AG08396 (cell line): ENCODE measurements around the gene ARHGAP26.
A peak's percentile ranks its signal among the peaks of the same experiment; 100 is the strongest.

Experiments
- DNase-seq: peaks from one replicate; pipeline ENCODE4 v3.0.0; 2012; ENCODE audit warnings: low spot score, mixed read lengths

The ARHGAP26 gene

DNA sequence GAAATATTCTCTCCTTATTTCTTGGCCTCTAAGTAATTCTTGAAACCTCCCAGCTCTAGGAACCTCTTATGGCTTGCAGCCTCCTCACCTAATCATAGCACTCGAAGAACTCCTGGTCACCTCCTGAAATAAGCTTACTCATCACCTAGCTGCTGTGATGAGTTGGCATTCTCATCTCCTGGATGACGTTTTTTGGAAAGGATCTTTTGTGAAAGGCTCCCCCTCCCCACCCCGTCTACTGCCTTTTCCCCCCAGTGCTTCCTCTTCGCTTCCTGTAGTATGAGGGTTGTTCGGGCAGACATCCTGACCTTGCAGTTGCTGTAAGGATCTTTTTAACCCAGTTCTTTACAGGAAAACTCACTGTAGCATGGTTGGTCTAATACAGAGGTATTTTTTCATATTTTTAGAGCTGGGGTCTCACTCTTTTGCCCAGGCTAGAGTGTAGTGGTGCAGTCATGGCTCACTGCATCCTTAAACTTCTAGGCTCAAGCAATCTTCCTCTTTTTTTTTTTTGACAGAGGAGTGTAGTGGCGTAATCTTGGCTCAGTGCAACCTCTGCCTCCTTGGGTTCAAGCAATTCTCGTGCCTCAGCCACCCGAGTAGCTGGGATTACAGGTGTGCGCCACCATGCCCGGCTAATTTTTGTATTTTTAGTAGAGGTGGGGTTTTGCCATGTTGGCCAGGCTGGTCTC, 41.8 kb downstream of the ARHGAP26 start:
- DNase-seq = no peak

DNA sequence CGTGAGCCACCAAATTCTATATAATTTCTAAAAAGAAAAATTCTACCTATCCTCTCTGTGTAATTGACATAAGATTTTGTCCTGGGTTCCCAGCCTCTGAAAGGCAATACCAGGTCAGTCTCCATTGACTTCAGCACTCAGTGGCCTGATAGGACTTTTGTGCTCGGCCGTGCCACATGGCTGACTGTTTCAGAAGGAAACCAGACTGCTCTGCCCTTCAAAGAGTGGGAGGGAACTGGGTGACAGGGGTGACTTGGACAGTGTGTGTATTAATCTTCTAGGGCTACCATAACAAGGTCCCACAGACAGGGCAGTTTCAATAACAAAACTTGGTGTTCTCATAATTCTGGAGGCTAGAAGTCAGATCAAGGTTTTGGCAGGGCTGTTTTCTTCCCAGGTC, 43.0 kb downstream of the ARHGAP26 start:
- no peak for DNase-seq

DNA sequence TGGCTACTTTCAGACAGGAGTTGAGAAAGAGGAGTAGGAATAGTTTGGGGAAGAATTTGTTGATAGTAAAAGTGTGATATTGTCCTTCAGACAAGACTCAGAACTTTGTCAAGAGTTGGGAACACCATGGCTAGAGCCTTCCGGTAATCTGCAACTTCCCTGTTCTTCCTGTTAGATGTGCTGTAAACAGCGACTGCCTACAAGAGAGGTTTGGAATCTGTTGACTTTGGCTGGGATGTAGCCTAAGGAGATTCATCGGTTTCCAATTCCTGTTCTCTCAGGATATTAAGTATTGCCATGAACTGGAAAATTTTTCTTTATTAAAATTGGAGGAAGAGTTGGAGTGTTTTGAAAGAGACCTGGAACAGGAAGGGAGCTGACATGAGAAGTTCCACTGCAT, 43.9 kb downstream of the ARHGAP26 start:
- no peak for DNase-seq

DNA sequence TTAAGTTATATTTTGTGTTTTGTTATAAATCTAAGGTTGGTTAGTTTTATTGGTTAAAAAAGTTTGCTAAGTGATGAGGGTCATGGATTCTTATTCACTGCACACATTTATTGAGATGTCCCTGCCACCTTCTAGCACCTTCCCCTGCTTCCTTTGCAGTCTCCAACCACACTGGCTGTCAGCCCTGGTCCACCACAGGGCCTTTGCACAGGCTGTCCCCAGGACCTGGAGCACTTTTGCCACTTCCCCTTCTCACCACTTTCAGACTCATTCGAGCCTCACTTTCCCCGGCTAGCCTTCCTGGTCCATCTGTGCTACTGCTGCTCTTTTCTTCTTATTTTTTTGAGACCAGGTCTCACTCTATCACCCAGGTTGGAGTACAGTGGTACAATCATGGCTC, 45.3 kb downstream of the ARHGAP26 start:
- no peak for DNase-seq

DNA sequence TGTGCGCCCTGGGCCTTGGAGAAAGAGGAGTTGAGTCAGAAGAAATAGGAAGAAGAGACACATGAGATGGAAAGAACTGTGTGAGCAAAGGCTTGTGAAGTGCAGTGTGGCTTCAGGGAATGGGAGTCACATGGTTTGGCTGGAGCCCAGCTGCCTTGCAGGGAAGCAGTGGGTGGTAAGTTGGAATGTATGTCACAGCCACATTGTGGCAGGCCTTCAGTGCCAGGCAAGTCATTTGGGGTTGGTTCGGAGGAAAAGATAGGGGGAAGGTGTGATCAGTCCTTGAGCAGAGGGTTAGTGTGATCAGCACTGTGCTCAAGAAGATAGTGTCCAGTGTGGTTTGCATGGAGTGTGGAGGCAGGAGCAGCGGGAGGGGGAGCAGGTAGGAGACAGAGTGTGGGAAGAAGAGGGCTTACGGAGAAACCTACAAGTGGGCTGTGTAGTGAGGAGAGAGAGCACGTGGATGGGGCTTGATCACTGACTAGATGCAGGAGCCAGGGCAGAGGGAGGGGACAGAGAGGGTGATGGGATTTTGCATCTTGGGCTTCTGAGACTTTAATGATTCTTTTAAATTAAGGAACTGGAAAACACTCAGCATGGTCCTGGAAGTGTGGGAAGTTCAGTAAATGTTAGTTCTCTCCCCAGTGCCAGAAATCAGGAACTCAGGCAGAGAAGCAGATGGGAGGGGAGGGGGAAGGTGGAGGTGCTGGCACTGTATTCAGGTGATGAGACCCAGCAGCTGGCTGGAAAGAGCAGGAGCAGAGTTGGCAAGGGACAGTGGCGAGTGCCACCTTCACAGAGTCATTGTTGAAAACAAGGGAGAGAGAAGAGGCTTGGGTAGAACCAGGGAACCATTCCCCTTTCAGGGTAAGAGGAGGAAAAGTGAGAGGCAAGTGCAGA, 46.6 kb downstream of the ARHGAP26 start:
- peak; percentile 45 for DNase-seq

DNA sequence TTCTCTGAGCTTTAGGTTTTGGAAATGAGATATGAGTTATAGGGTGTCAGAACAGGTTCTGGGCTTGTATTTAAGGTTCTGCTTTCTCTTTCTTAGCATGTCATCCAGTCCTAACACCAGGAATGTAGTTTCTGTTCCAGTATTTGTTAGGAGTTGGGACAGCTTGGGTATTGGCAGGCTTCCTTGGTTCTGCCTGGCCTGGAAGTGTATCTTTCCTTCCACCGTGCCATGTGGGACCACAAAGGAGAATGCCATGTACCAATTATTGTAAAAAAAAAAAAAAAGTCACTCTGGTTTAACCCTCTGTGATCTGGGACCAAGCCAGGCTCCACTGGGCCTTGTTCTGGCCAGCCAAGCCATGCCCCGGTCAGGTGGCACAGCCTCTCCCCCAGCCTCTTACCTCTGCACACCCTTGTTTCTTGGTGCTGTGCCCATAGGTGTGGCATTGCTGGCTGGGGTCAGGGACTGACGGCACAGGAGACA, 47.8 kb downstream of the ARHGAP26 start:
- DNase-seq = peak; percentile 29

DNA sequence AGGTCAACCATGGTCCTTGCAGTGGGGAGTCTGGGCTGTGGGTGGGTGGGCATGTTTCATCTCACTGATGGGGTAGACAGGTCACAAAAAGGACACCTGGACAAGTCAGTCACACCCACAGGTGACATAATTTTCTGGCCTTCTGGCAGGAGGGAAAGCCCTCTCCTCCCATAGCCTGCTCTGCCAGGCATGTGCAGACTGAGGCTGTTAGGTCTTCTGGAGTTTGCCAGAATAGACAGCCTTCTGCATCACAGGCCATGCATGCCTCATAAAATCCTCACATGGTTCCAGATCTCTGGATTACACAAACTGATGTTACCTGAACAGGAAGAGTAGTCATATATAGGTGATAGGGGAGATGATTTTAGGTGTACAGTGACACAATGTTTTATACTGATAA, 49.1 kb downstream of the ARHGAP26 start:
- DNase-seq = no peak

DNA sequence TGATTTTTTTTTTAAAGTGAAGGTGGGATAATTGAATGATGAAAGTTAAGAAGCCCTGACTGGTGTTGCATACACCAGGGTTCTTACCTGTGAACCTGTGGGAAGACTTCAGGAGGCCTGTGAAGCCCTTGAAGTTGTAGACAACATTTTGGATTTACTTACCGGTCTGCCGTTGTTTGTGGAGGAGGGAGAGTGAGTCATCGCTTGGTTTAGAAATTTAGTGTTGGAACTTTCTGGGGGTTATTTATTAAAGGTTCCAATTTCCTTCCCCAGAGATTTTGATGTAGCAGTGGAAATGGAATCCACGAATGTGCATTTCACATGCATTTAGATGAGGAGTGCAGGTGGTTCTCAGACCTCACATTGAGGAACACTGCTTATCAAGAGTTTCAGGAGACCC, 49.6 kb downstream of the ARHGAP26 start:
- DNase-seq = no peak

DNA sequence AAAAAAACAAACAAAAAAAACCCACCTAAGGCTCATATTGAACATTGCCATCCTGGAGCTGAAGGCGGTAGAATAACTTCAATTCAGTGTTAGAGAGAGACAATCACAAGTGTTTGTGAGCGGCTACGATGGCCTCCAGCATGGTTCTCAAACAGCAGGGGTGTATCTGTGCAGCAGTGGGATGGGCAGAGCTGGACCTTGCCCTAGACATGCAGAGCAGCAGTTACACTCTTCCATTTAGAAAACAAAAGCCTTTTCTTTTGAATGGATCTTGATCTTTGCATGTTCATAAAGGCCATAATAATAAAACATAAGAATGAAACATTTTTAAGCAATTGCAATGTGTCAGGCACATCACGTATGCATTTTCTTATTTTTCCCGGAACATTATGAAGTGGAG, 50.3 kb downstream of the ARHGAP26 start:
- no peak for DNase-seq

DNA sequence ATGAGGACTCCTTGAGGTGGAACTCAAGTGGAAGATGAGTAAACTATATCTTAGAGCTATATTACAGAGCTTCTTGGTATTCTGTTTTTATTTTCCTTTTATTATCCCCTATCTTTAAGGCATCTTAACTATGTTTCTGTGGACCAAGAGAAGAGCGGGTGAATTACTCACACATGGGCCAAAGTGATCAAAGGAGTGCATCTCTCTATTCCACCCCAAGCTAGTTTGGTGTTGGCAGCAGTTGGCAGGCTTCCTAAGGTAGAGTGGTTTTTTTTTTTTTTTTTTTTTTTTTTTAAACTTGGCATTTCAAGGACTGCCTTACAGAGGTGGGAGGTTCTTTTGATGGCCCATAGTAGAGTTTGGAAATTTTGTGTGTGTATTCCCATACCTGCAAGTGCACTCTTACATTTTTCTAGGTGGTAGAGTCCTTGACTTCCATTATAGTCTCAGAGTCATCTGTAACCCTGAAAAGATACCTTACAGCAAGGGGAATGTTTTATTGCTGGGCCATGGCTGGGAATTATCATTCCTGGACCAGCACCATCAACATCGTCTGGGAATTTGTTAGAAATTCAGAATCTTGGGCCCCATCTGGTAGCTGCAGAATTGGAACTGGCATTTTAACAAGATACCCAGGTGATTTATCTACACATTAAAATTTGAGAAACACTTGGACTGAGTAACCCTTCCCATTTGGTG, 51.0 kb downstream of the ARHGAP26 start:
- DNase-seq = no peak

DNA sequence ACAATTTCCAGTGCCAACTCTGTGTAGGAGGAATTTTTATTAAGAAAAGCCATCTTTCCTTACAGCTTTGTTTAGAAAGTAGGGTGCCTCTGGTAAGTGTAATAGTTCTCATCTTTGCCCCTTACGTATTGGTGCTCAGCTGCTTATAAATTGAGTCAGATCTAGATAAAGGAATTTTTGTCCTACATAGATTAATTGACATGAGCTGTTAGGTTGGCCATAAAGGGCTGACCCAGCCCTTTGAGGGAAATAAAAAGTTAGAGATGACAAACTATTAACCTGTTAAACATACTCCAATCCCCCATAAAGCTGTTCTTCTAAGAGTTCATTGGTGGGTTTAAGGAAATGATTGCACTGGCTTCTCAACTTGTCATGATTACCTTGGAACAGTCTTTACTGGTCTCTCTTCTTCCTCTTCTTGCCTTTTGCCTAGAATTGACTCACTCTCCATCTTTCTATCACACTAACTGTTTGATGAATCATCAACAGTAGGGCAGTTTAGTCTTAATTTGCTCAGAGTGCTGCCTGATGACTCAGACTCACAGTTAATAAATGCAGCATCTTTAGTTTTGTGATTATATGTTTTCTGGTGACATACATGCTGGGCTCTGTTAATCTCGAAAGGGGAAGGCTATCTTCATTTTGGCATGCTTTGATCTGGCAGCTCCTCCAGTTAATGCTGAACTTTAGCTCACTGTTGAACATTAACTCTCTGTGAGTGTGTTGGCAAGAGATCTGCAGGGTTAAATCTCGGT, 51.7 kb downstream of the ARHGAP26 start:
- DNase-seq = peak; percentile 55

DNA sequence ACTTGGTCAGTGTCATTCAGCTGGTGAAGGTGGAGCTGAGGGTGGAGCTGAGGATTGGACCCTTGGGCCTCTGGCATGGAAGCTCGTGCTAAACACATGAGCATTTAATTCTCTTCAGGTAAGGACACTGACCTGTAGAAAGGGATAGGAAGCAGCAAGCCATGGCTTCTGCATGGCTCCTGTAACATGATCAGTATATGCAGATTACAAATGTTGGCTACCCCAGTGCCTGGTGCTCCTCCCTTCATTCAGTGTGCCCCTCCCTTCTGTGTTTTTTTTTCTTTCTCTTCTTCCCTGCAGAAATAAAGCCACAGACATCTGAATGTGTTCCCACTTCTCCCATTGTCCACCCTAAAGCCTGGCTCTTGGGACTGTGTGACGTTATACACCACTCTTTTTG, 52.9 kb downstream of the ARHGAP26 start:
- no peak for DNase-seq

DNA sequence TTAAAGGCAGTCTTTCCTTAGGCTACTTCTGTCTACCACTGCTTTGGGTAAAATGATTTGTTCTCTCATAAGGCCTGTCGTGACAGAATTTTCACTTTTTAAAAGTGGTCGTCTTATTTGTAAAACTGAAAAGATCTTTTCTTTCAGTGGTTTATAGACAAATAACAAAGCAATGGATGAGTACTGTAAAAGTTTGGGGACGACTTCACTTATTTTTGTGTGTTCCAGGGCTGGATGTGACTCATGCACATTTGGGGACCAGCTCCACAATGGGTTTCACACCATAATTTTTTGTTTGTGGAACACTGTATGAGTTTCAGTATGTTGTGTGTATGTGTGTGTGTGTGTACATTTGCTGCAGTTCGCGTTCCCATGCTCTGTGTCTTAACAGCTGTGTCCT, 53.6 kb downstream of the ARHGAP26 start:
- no peak for DNase-seq

DNA sequence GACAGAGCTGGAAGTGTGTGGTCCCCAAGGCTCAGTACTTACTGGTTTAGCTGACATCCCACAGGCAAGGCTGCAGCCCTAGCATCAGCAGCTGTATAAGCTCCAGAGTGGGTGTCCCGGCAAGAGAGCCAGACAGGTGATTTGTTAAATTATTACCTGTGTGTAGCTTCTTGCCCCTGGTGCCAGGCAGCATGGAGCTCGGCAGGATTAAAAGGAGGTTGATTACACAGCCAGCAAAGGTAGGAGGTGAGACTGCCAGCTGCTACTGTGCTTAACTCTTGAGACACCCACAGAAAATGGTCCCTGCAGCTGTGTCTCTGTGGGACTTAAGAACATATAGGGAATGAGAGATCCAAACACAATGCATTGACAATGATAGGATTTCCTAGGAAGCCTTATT, 54.2 kb downstream of the ARHGAP26 start:
- DNase-seq = no peak

DNA sequence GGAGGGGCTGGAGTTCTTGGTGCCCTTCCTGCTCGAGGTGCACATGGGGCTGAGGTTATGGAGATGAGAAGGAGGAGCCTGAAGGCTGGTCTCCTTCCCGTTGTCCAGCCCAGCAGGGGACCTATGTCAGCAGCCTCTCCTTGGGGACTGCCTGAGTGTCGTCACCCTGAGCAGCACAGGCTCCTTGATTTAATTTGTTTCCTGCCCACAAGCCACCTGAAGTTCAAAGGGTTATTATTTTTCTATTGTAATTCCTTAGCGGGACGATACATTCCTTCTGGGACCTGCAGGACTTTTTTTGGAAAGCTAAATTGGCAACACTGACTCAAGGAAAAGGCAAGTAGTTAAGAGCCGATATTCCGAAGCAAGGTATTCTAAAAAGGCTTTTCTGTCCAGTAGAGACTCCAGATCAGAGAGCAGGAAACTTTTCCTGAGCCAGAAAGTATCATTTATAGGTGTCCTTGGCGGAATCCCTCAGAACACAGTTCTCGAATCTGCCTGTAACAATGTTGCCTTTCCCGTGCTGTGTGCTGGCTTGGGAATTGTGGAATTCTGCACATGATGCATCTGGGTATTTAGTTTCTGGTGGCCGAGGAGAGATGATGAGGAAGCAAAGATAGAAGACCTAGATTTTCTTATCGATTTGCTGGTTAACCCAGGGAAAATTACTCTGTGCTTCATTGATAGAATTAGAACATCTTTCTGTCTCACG, 55.4 kb downstream of the ARHGAP26 start:
- no peak for DNase-seq

DNA sequence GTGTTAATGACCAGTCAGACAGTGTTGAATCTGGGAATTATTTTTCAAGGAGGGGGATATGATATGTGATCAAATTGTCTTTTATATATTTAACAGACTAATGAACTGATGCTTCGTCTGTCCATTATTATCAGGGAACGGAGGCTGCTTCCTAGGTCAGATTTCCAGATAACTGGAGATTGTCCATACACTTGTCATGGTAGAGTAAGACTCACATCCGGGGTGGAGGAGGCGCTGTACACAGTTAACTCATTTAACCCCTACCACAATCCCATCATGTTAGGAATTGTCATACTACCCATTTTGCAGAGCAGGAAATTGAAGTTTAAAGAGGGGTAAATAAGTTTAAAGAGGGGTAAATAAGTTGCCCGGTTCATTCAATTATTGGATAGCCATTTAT, 55.9 kb downstream of the ARHGAP26 start:
- DNase-seq = no peak

DNA sequence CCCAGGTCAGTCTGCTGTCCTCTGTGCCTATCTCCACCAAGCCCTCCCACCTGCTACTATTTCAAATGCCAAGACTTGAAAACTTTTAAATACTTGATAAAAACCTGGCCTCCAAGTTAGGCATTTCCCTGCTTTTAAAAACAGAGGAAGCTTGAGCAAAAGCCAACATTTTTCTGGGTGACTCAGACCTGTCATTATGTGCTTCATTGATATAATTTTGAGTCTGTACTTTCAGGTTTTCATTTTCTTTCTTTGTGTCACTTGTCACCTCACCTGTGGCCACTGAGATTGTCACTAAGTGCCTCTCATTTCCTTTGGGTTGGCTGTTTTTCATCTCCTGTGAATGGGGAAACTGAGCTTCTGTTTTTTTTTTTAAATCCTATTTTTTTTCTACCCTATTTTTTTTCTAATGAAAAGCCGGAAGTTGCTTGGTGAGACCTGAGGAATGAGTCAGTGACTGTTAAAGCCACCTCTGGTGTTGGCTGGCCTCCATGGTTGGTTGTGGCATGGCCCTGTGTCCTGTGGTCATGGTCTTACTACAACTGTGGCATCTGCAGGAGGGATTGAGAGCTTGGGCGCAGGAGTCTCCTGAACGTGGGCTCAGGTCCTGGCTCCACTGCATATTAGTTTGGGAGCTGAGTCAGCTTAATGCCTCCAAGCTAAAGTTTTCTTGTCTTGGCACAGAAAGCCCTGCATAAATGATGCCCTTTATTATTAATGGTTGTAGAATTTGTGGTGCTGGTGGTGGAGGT, 56.7 kb downstream of the ARHGAP26 start:
- no peak for DNase-seq

DNA sequence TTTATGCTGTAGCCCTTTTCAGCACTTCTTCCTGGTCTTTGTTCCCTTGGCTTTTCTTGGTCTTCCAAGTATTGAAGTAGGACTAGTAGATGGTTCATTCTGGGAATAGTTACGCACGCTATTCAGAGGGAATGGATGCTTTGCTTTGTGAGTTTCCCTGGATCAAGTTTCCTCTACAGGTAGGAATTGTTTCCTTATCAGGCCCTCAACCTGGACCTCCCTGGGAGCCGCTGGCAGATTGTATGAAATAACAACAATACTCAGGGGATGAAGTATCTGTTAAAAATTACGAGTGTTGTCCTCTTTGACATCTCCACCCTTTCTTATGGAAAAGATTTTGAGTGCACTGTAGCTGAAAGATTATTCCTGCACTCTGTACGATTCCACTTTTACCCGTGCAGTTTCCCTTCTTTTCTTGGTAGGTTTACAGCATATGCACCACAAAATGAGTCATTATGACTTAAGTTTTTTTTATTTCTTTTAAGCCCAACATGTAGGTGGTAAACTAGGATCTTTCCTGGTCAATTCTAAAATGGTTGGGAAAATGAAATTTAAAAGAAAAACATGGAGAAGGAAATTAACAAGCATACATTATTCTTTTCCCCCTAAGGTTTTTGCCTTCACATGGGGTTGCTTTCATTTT, 57.9 kb downstream of the ARHGAP26 start:
- DNase-seq = no peak

DNA sequence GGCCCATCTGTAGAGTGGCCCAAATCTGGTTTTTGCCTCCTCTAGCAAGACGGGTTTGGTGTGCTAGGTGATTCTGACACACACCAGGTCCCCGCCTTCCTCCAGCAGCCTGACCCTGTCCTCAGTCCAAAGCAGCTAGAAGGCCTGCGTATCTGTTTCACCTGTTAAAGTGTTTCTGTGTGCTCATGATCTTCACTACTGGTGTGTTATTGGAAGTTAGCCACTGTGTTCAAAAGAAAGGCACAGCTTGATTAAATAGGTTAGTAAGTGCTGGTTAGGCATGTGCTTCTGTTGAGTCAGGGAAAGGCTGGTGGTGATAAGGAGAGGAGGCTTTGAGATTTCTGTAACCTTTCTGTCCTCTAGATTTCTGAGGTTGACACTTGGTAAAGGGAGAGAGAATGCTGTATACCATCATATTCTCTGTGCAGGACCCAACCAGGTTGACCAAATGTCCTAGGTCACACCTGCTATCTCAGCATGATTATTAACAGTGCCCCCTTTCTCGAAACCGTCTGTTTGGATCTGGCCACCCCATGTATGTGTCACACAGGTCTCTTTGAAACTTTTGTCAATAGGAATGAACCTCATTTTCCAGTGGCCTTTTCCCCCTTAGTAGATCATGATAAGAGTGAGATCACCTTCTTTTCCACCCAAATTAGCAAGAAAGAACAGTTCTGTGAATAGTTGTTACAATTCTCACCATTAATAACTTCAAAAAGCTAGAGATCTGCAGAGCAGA, 58.8 kb downstream of the ARHGAP26 start:
- no peak for DNase-seq
